Left ventricle myocardium inferior (tissue), 1 donor: ENCODE data around the gene TSPAN18. TPM values are rescaled to one million over a fixed set of nuclear protein-coding genes. Genes with fewer than 3 reads are reported as not detected.

Experiments
- DNase-seq: peaks from one replicate; pipeline ENCODE4 v3.0.0-alpha.2; 2020
- H3K27ac ChIP-seq: fragments of 200-600 bp; replicated peaks from 2 replicates; pipeline ENCODE4 v1.8.0; 2021
- H3K27me3 ChIP-seq: fragments of 200-600 bp; 2 replicates; pipeline ENCODE4 v1.8.0; 2021; ENCODE audit warnings: low read depth
- H3K36me3 ChIP-seq: fragments of 200-600 bp; 2 replicates; pipeline ENCODE4 v1.8.0; 2021
- H3K4me1 ChIP-seq: fragments of 200-600 bp; 2 replicates; pipeline ENCODE4 v1.8.0; 2021
- H3K4me3 ChIP-seq: fragments of 200-600 bp; 2 replicates; pipeline ENCODE4 v1.8.0; 2021; ENCODE audit warnings: mild to moderate bottlenecking, moderate library complexity
- H3K9me3 ChIP-seq: fragments of 200-600 bp; replicated peaks from 2 replicates; pipeline ENCODE4 v1.8.0; 2021
- CTCF ChIP-seq: fragments of 200-600 bp; IDR thresholded peaks from 2 replicates; pipeline ENCODE4 v1.8.0; 2021; ENCODE audit warnings: antibody characterized with exemption, mild to moderate bottlenecking, borderline replicate concordance
- intact Hi-C: fragments of 100-400 bp; cut with micrococcal nuclease; formaldehyde crosslinking; loops from one replicate; pipeline ENCODE4 v1.11.0; 2022
- total RNA-seq: library from RNA; stranded (reverse); fragmentation: NEBNext Ultra II Directional; extraction: Animal tissue kit (Norgen Biotek cat#: 25700); gene quantifications from one replicate; pipeline ENCODE4 v1.2.1, GENCODE V29; 2021
- donor health status: DM: no; HTN: yes; CAD: no; lungs with severe emphysema.

The TSPAN18 gene
- total RNA-seq, 1 donor from 2014 or later, result 129 TPM

- no peak for TF ChIP-seq CTCF
- intact Hi-C loops, result loop anchor here (5.0 to 10.0 kb wide), 2 partner anchors 291 to 359 kb away; no protein-coding TSS in a partner anchor
- Histone ChIP-seq H3K27me3 (no peaks in the 10 kb centered on the region), H3K9me3 (no peaks in the 10 kb centered on the region), H3K4me1 (peaks cover 71% of the 10 kb centered on the region), H3K27ac (no peak overlapping the region), H3K36me3 (peaks cover 24% of the 10 kb centered on the region), H3K4me3 (no peak overlapping the region)
- no peak for DNase-seq
Measured at GRCh38 chr11:44913502-44913901, 186.7 kb downstream of the TSPAN18 start.

DNA sequence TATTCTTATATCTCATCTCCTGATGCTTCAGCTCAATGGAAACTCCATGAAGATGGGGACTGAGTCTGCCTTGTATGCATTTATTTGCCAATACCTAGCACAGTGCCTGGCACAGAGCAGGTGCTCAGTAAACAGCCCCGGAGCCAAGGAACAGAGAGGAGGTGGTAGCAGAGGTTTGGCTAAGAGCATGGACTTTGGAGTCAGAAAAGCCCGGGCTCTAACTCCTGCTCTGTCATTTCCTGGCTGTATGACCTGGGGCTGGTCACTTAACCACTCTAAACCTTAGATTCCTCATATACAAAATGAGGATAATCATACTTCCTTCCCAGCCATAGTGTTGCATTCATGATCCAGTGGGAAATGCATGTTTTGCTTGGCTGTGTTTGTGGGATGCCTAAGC is 187.3 kb downstream of the TSPAN18 start:
- H3K9me3 ChIP-seq, result no peaks in the 10 kb centered on the region

GRCh38 chr11:44915004-44915403 is 188.2 kb downstream of the TSPAN18 start:
- Histone ChIP-seq H3K27me3 (no peaks in the 10 kb centered on the region), H3K9me3 (no peaks in the 10 kb centered on the region), H3K36me3 (peaks cover 36% of the 10 kb centered on the region), H3K4me3 (no peak overlapping the region), H3K4me1 (peaks cover 63% of the 10 kb centered on the region), H3K27ac (no peak overlapping the region)
- TF ChIP-seq CTCF, result no peak
- intact Hi-C loops, result loop anchor here (10.0 kb wide), 1 partner anchor 360 kb away; no protein-coding TSS in a partner anchor
- no peak for DNase-seq

More for the DNA sequence above, 187.3 kb downstream of the TSPAN18 start:
- Histone ChIP-seq H3K27ac (no peak overlapping the region), H3K36me3 (peaks cover 27% of the 10 kb centered on the region), H3K4me3 (no peak overlapping the region), H3K4me1 (peaks cover 71% of the 10 kb centered on the region), H3K27me3 (no peaks in the 10 kb centered on the region)
- TF ChIP-seq CTCF, result no peak
- intact Hi-C loops, result loop anchor here (5.0 to 10.0 kb wide), 2 partner anchors 292 to 359 kb away; no protein-coding TSS in a partner anchor
- no peak for DNase-seq

DNA sequence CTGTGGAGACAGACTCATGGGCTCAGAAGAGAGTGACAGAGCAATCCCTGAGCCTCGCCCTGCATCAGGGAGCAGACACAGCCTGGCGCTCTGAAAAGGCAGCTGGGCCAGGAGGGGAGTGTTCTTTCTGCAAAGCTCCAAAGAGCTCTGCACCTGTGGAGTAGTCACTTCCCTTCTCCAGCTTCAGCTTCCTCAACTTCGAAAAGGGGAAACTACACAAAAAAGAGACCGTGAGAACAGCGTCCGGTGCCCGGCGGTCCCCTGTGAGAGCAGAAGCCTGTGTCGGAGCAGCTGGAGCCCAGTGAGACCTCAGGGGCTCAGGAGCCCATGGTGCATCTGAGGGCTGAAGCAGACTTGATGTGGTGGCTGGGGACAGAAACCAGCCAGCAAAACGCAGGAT is 188.9 kb downstream of the TSPAN18 start:
- no peaks in the 10 kb centered on the region for H3K27me3 ChIP-seq
- no peak for DNase-seq
- H3K4me1 ChIP-seq, result peaks cover 57% of the 10 kb centered on the region
- H3K27ac ChIP-seq, result no peak overlapping the region
- intact Hi-C loops, result loop anchor here (10.0 kb wide), 1 partner anchor 361 kb away; no protein-coding TSS in a partner anchor
- TF ChIP-seq CTCF, result no peak
- no peaks in the 10 kb centered on the region for H3K9me3 ChIP-seq
- no peak overlapping the region for H3K4me3 ChIP-seq
- H3K36me3 ChIP-seq, result peaks cover 40% of the 10 kb centered on the region

- peaks cover 47% of the 10 kb centered on the region for H3K36me3 ChIP-seq
- H3K4me3 ChIP-seq, result no peak overlapping the region
- H3K9me3 ChIP-seq, result no peaks in the 10 kb centered on the region
- TF ChIP-seq CTCF, result no peak
- intact Hi-C loops, result loop anchor here (10.0 kb wide), 1 partner anchor 362 kb away; no protein-coding TSS in a partner anchor
- H3K4me1 ChIP-seq, result peaks cover 50% of the 10 kb centered on the region
- no peak for DNase-seq
- H3K27me3 ChIP-seq, result no peaks in the 10 kb centered on the region
- peak overlapping the region; percentile 80 for H3K27ac ChIP-seq
Measured at GRCh38 chr11:44916331-44916730, 189.6 kb downstream of the TSPAN18 start.
